IMR-90 (cell line): ENCODE data around the gene C19orf47. TPM values are rescaled to one million over a fixed set of nuclear protein-coding genes. Genes with fewer than 3 reads are reported as not detected.

Experiments used
- ATAC-seq: fragments of 200-7000 bp; cut with Tn5 transposase; 2 replicates; pipeline ENCODE4 v1.9.1; 2020; ENCODE audit warnings: low read depth, mild to moderate bottlenecking, moderate library complexity
- BruUV-seq: library from RNA; stranded (reverse); fragments of 400-500 nt; replicated peaks from 2 replicates; lab custom pipeline; 2021; lab: Mats Ljungman, UMichigan
- CTCF ChIA-PET: fragments of 300-600 bp; formaldehyde crosslinking; extraction: SDS; loops from one replicate; lab custom pipeline; 2021; ENCODE audit warnings: antibody characterized with exemption; lab: Yijun Ruan, JAX
- POLR2A ChIA-PET: fragments of 300-600 bp; sonication (Branson Sonifier 250); formaldehyde crosslinking; loops from one replicate; lab custom pipeline; 2022; ENCODE audit warnings: antibody characterized with exemption; ENCODE audit not compliant: unreplicated experiment; lab: Charles Lee
- DNase-seq: peaks from one replicate; pipeline ENCODE4 v3.0.0; 2013
- H2AFZ ChIP-seq: replicated peaks from 2 replicates; pipeline ENCODE3; 2013; ENCODE audit warnings: low read length, mild to moderate bottlenecking; ENCODE audit not compliant: poor library complexity
- H2AK5ac ChIP-seq: 2 replicates; pipeline ENCODE4 v1.6.1; 2013; ENCODE audit warnings: low read depth, low read length, inconsistent platforms
- H2AK9ac ChIP-seq: replicated peaks from 2 replicates; pipeline ENCODE3; 2013; ENCODE audit warnings: mild to moderate bottlenecking, low read depth, low read length, moderate library complexity; ENCODE audit not compliant: poor library complexity
- H2BK120ac ChIP-seq: 2 replicates; pipeline ENCODE4 v1.6.1; 2013; ENCODE audit warnings: low read depth, low read length, inconsistent platforms
- H2BK15ac ChIP-seq: 3 replicates; pipeline ENCODE4 v1.6.1; 2013; ENCODE audit warnings: low read depth, low read length, inconsistent platforms
- H2BK20ac ChIP-seq: 2 replicates; pipeline ENCODE4 v1.6.1; 2013; ENCODE audit warnings: low read depth, mild to moderate bottlenecking, inconsistent platforms, low read length, moderate library complexity
- H2BK5ac ChIP-seq: 2 replicates; pipeline ENCODE4 v1.6.1; 2013; ENCODE audit warnings: mild to moderate bottlenecking, low read depth, low read length, inconsistent platforms; ENCODE audit not compliant: poor library complexity, severe bottlenecking
- H3K14ac ChIP-seq: replicated peaks from 2 replicates; pipeline ENCODE4 v1.6.1; 2013; ENCODE audit warnings: low read depth, low read length, inconsistent platforms
- H3K18ac ChIP-seq: 2 replicates; pipeline ENCODE4 v1.6.1; 2013; ENCODE audit warnings: low read depth, low read length, control low read depth
- H3K23ac ChIP-seq: 2 replicates; pipeline ENCODE4 v1.6.1; 2013; ENCODE audit warnings: low read depth, low read length, inconsistent platforms
- H3K27ac ChIP-seq: 2 replicates; pipeline ENCODE4 v1.5.1; 2013; ENCODE audit warnings: mild to moderate bottlenecking, control low read depth, low read length; ENCODE audit not compliant: insufficient read depth
- H3K27me3 ChIP-seq: 2 replicates; pipeline ENCODE4 v1.6.1; 2013; ENCODE audit warnings: low read length; ENCODE audit not compliant: control insufficient read depth, insufficient read depth
- H3K36me3 ChIP-seq: 2 replicates; pipeline ENCODE4 v1.6.1; 2013; ENCODE audit warnings: low read length, mixed read lengths; ENCODE audit not compliant: control insufficient read depth, insufficient read depth
- H3K4ac ChIP-seq: 2 replicates; pipeline ENCODE4 v1.6.1; 2013; ENCODE audit warnings: low read depth, low read length, inconsistent platforms
- H3K4me1 ChIP-seq: 2 replicates; pipeline ENCODE4 v1.6.1; 2013; ENCODE audit warnings: low read length, mixed read lengths; ENCODE audit not compliant: control insufficient read depth, insufficient read depth
- H3K4me2 ChIP-seq: 2 replicates; pipeline ENCODE4 v1.6.1; 2013; ENCODE audit warnings: low read depth, mild to moderate bottlenecking, control low read depth, low read length, moderate library complexity
- H3K4me3 ChIP-seq: 2 replicates; pipeline ENCODE4 v1.5.1; 2013; ENCODE audit warnings: low read depth, mild to moderate bottlenecking, control low read depth, low read length, moderate library complexity; ENCODE audit not compliant: insufficient read depth
- H3K56ac ChIP-seq: 2 replicates; pipeline ENCODE4 v1.6.1; 2013; ENCODE audit warnings: low read length, inconsistent platforms; ENCODE audit not compliant: insufficient read depth; ENCODE audit errors: extremely low read depth
- H3K79me1 ChIP-seq, 2 experiments: 2 replicates each; pipeline ENCODE4 v1.6.1; 2013; ENCODE audit warnings: low read length in 2 of 2, inconsistent platforms in 1 of 2, low read depth in 1 of 2
- H3K9ac ChIP-seq: 2 replicates; pipeline ENCODE4 v1.6.1; 2013; ENCODE audit warnings: low read depth, low read length, control low read depth
- H3K9me1 ChIP-seq: 2 replicates; pipeline ENCODE4 v1.6.1; 2013; ENCODE audit warnings: low read length, inconsistent platforms; ENCODE audit not compliant: insufficient read depth
- H3K9me3 ChIP-seq: 2 replicates; pipeline ENCODE4 v1.6.1; 2013; ENCODE audit warnings: low read length; ENCODE audit not compliant: control insufficient read depth, insufficient read depth
- H4K20me1 ChIP-seq: 2 replicates; pipeline ENCODE4 v1.6.1; 2013; ENCODE audit warnings: low read length, inconsistent platforms; ENCODE audit not compliant: insufficient read depth
- H4K5ac ChIP-seq: 2 replicates; pipeline ENCODE4 v1.6.1; 2013; ENCODE audit warnings: mild to moderate bottlenecking, low read depth, low read length, control low read depth
- H4K8ac ChIP-seq, 2 experiments: 2 replicates each; pipeline ENCODE4 v1.6.1; 2013; ENCODE audit warnings: low read depth in 2 of 2, low read length in 2 of 2, control low read depth in 1 of 2, inconsistent platforms in 1 of 2
- H4K91ac ChIP-seq: 2 replicates; pipeline ENCODE4 v1.6.1; 2013; ENCODE audit warnings: low read depth, low read length, inconsistent platforms; ENCODE audit not compliant: insufficient read depth
- BHLHE40 ChIP-seq: fragments of 150-350 bp; IDR thresholded peaks from 2 replicates; pipeline ENCODE4 v1.6.1; 2016; ENCODE audit warnings: mild to moderate bottlenecking, low read depth, low read length
- CEBPB ChIP-seq: IDR thresholded peaks from 2 replicates; pipeline ENCODE4 v1.6.1; 2012; ENCODE audit warnings: low read depth, low read length, improper control_type of control experiment
- CHD1 ChIP-seq: IDR thresholded peaks from 2 replicates; pipeline ENCODE4 v1.6.1; 2012; ENCODE audit warnings: low read depth, low read length, improper control_type of control experiment
- CTCF ChIP-seq: conservative IDR thresholded peaks from 2 replicates; pipeline ENCODE4 v1.5.1; 2012; ENCODE audit warnings: mild to moderate bottlenecking, low read depth, low read length, improper control_type of control experiment
- FOS ChIP-seq: fragments of 150-350 bp; IDR thresholded peaks from 2 replicates; pipeline ENCODE4 v1.6.1; 2016; ENCODE audit warnings: low read depth, low read length
- MAFK ChIP-seq: IDR thresholded peaks from 2 replicates; pipeline ENCODE4 v1.6.1; 2012; ENCODE audit warnings: low read depth, low read length, improper control_type of control experiment
- MAZ ChIP-seq: IDR thresholded peaks from 2 replicates; pipeline ENCODE4 v1.6.1; 2012; ENCODE audit warnings: low read depth, mild to moderate bottlenecking, low read length, improper control_type of control experiment, moderate library complexity, borderline replicate concordance
- MXI1 ChIP-seq: IDR thresholded peaks from 2 replicates; pipeline ENCODE4 v1.6.1; 2012; ENCODE audit warnings: low read depth, mild to moderate bottlenecking, low read length, moderate library complexity, borderline replicate concordance
- NFE2L2 ChIP-seq: fragments of 150-350 bp; IDR thresholded peaks from 2 replicates; pipeline ENCODE4 v1.6.1; 2016; ENCODE audit warnings: low read depth, mild to moderate bottlenecking, low read length
- POLR2A ChIP-seq: IDR thresholded peaks from 2 replicates; pipeline ENCODE4 v1.6.1; 2012; ENCODE audit warnings: mild to moderate bottlenecking, low read depth, low read length
- RAD21 ChIP-seq: IDR thresholded peaks from 2 replicates; pipeline ENCODE4 v1.6.1; 2012; ENCODE audit warnings: low read length, improper control_type of control experiment
- RCOR1 ChIP-seq: IDR thresholded peaks from 2 replicates; pipeline ENCODE4 v1.6.1; 2012; ENCODE audit warnings: mild to moderate bottlenecking, low read length, improper control_type of control experiment; ENCODE audit not compliant: insufficient replicate concordance
- RFX5 ChIP-seq: IDR thresholded peaks from 2 replicates; pipeline ENCODE4 v1.8.0; 2012; ENCODE audit warnings: low read depth, mild to moderate bottlenecking, low read length, moderate library complexity
- SMC3 ChIP-seq: fragments of 150-350 bp; IDR thresholded peaks from 2 replicates; pipeline ENCODE4 v1.6.1; 2016; ENCODE audit warnings: low read depth, mild to moderate bottlenecking, antibody characterized with exemption, low read length, moderate library complexity
- USF2 ChIP-seq: fragments of 150-350 bp; IDR thresholded peaks from 2 replicates; pipeline ENCODE4 v1.6.1; 2017; ENCODE audit warnings: mild to moderate bottlenecking, antibody characterized with exemption, low read length, low read depth
- WGBS, 2 experiments: methylation state at CpG; one replicate each; pipeline versions ENCODE4 v1.1.5 to v1.1.7; 2013; ENCODE audit warnings: missing lambda C conversion rate in 2 of 2; ENCODE audit not compliant: insufficient read length in 1 of 2; ENCODE audit errors: extremely low coverage in 2 of 2; 5-methylcytosine and 5-hydroxymethylcytosine counted together
- dilution Hi-C: fragments of 300-500 bp; cut with HindIII; formaldehyde crosslinking; loops from one replicate; pipeline ENCODE4 v1.14.3; 2018; ENCODE audit warnings: low sequenced_read_pairs; ENCODE audit not compliant: unreplicated experiment
- in situ Hi-C: fragments of 300-500 bp; cut with MboI; formaldehyde crosslinking; loops from 3 replicates; pipeline ENCODE4 v1.14.3; 2019; ENCODE audit warnings: low sequenced_read_pairs, inconsistent platforms, mixed read lengths
- intact Hi-C: fragments of 100-400 bp; cut with micrococcal nuclease; formaldehyde crosslinking; loops from 2 replicates; pipeline ENCODE4 v1.10.0; 2022
- polyA plus RNA-seq, 3 experiments: library from polyadenylated mRNA; depleted of rRNA; stranded (reverse); fragments of >200 nt; gene quantifications; 2 replicates each; pipeline ENCODE4 v1.2.3, GENCODE V29; 2012; ENCODE audit warnings: low replicate concordance in 1 of 3
- total RNA-seq: library from RNA; depleted of rRNA; stranded (reverse); fragments of >200 nt; gene quantifications from 2 replicates; pipeline ENCODE4 v1.2.3, GENCODE V29; 2012

C19orf47 gene
- total and polyA plus RNA-seq, 2 of the 4 experiments (the other 2 are of a cell fraction) = 3.6 to 16.3 TPM

GRCh38 chr19:40302224-40303011 lies 45.8 kb downstream of the C19orf47 start:
- Histone ChIP-seq H2BK120ac (no peak overlapping the region), H3K18ac (peak overlapping the region; percentile 23; the same call in 1 of the 2 replicates), H3K4me2 (no peak overlapping the region), H3K4ac (no peak overlapping the region), H3K14ac (no peak overlapping the region), H3K27ac (no peak overlapping the region), H2BK5ac (no peak overlapping the region), H3K4me3 (no peak overlapping the region), H4K5ac (no peak overlapping the region), H4K8ac (no peak overlapping the region; a peak in 1 of 4 replicates), H2AFZ (no peak overlapping the region), H3K9me3 (no peaks in the 10 kb centered on the region), H3K9me1 (no peaks in the 10 kb centered on the region), H4K91ac (no peak overlapping the region), H2BK15ac (no peak overlapping the region), H3K79me1 (no peaks in the 10 kb centered on the region), H2AK9ac (no peak overlapping the region), H3K56ac (no peak overlapping the region), H3K36me3 (no peaks in the 10 kb centered on the region), H2AK5ac (no peak overlapping the region), H3K4me1 (no peaks in the 10 kb centered on the region), H2BK20ac (no peak overlapping the region), H3K23ac (no peak overlapping the region), H3K27me3 (no peaks in the 10 kb centered on the region), H4K20me1 (no peaks in the 10 kb centered on the region), H3K9ac (no peak overlapping the region)
- DNase-seq = no peak
- in situ Hi-C loops (loop anchor here (10.0 to 25.0 kb wide), 2 partner anchors 210 to 302 kb away; partner anchors contain the start of gene LTBP4), intact Hi-C loops (loop anchor here (10.0 kb wide), 1 partner anchor 122 kb away; the partner anchor contains the start of gene SERTAD1), dilution Hi-C loops (no loop called here)
- no peak for ATAC-seq
- ChIA-PET POLR2A (no interaction called here), CTCF (no interaction called here)
- WGBS, 2 experiments = 60% methylated on average over 1 of the region's 6 CpGs; no CpG with 5 or more reads in 1 of the 2 experiments
- BruUV-seq = no TSS peak
- TF ChIP-seq USF2 (no peak), RAD21 (no peak), NFE2L2 (no peak), RFX5 (no peak), MAFK (no peak), BHLHE40 (no peak), CTCF (no peak), MAZ (no peak), RCOR1 (no peak), CEBPB (no peak), SMC3 (no peak), POLR2A (no peak), FOS (no peak), CHD1 (no peak), MXI1 (no peak)
